ENCODE results near the gene WWTR1.
A peak's percentile ranks its signal among the peaks of the same experiment; 100 is the strongest.

The WWTR1 gene

GRCh38 chr3:149628957-149629670 lies 28.7 kb downstream of the WWTR1 start:
- no peak overlapping the region for H3K4me3 ChIP-seq (replicated peaks; ENCODE audit: low read depth, low read length)
- DNase-seq (ENCODE audit: low read depth), result peak; percentile 60
- TF ChIP-seq CTCF (IDR thresholded peaks at IDR 0.05; ENCODE audit: low read length, missing control alignments), result no peak

- TF ChIP-seq CTCF (IDR thresholded peaks at IDR 0.05; ENCODE audit: low read length, missing control alignments), result no peak
- H3K4me3 ChIP-seq (replicated peaks; ENCODE audit: low read depth, low read length), result no peak overlapping the region
- DNase-seq (ENCODE audit: low read depth), result no peak
Measured at GRCh38 chr3:149626671-149627070, 31.2 kb downstream of the WWTR1 start.

GRCh38 chr3:149625795-149626194 lies 32.0 kb downstream of the WWTR1 start:
- H3K4me3 ChIP-seq (replicated peaks; ENCODE audit: low read depth, low read length), result no peak overlapping the region
- no peak for TF ChIP-seq CTCF (IDR thresholded peaks at IDR 0.05; ENCODE audit: low read length, missing control alignments)
- no peak for DNase-seq (ENCODE audit: low read depth)

GRCh38 chr3:149623824-149624223 lies 34.0 kb downstream of the WWTR1 start:
- H3K4me3 ChIP-seq (replicated peaks; ENCODE audit: low read depth, low read length), result no peak overlapping the region
- TF ChIP-seq CTCF (IDR thresholded peaks at IDR 0.05; ENCODE audit: low read length, missing control alignments), result no peak
- DNase-seq (ENCODE audit: low read depth), result no peak

GRCh38 chr3:149621218-149622005 lies 36.4 kb downstream of the WWTR1 start:
- no peak for TF ChIP-seq CTCF (IDR thresholded peaks at IDR 0.05; ENCODE audit: low read length, missing control alignments)
- peak; percentile 85 for DNase-seq (ENCODE audit: low read depth)

GRCh38 chr3:149620291-149621020 lies 37.4 kb downstream of the WWTR1 start:
- no peak for TF ChIP-seq CTCF (IDR thresholded peaks at IDR 0.05; ENCODE audit: low read length, missing control alignments)
- no peak overlapping the region for H3K4me3 ChIP-seq (replicated peaks; ENCODE audit: low read depth, low read length)
- peak; percentile 65 for DNase-seq (ENCODE audit: low read depth)

More at GRCh38 chr3:149621218-149622005, 36.4 kb downstream of the WWTR1 start:
- no peak overlapping the region for H3K4me3 ChIP-seq (replicated peaks; ENCODE audit: low read depth, low read length)

All from fibroblast of pulmonary artery (primary cell).